Bone marrow (tissue), 2 donors: ENCODE measurements around the gene CATSPERB.
"Not testable (repeated sequence)": the region's sequence is repeated elsewhere in the genome, so short reads cannot be mapped to it uniquely, and the experiment has no call there.

Experiments used
- DNase-seq, 2 donors: peaks; one replicate each; lab custom pipeline; 2025; lab: John Stamatoyannopoulos, UW

CATSPERB gene

GRCh38 chr14:91667101-91667500 is 64.8 kb downstream of the CATSPERB start:
- DNase-seq, result not testable (repeated sequence)

- DNase-seq, result no peak
Observed at GRCh38 chr14:91660790-91661189, 71.1 kb downstream of the CATSPERB start.

- DNase-seq, result no peak
Observed at GRCh38 chr14:91654836-91655235, 77.0 kb downstream of the CATSPERB start.

- no peak for DNase-seq
Observed at GRCh38 chr14:91653451-91653850, 78.4 kb downstream of the CATSPERB start.

- DNase-seq, result no peak
Observed at GRCh38 chr14:91649930-91650329, 82.0 kb downstream of the CATSPERB start.

- DNase-seq, result no peak
Observed at GRCh38 chr14:91647856-91648255, 84.0 kb downstream of the CATSPERB start.

GRCh38 chr14:91636604-91637003 is 95.3 kb downstream of the CATSPERB start:
- DNase-seq, result no peak

- DNase-seq, result no peak
Observed at GRCh38 chr14:91624757-91625156, 107.1 kb downstream of the CATSPERB start.

GRCh38 chr14:91614187-91614586 is 117.7 kb downstream of the CATSPERB start:
- no peak for DNase-seq

GRCh38 chr14:91613459-91614112 is 118.3 kb downstream of the CATSPERB start:
- DNase-seq, result no peak

- no peak for DNase-seq
Observed at GRCh38 chr14:91611528-91611927, 120.4 kb downstream of the CATSPERB start.

GRCh38 chr14:91609161-91609560 is 122.7 kb downstream of the CATSPERB start:
- no peak for DNase-seq

- DNase-seq, result no peak
Observed at GRCh38 chr14:91607322-91608047, 124.4 kb downstream of the CATSPERB start.

- no peak for DNase-seq
Observed at GRCh38 chr14:91606851-91607250, 125.0 kb downstream of the CATSPERB start.

GRCh38 chr14:91604611-91605010 is 127.3 kb downstream of the CATSPERB start:
- DNase-seq, result not testable (repeated sequence)

- no peak for DNase-seq
Observed at GRCh38 chr14:91599994-91600393, 131.9 kb downstream of the CATSPERB start.

GRCh38 chr14:91595736-91596135 is 136.2 kb downstream of the CATSPERB start:
- no peak for DNase-seq

GRCh38 chr14:91593957-91594356 is 137.9 kb downstream of the CATSPERB start:
- not testable (repeated sequence) for DNase-seq

- DNase-seq, result no peak
Observed at GRCh38 chr14:91586410-91586809, 145.5 kb downstream of the CATSPERB start.

- no peak for DNase-seq
Observed at GRCh38 chr14:91585856-91586255, 146.0 kb downstream of the CATSPERB start.

- no peak for DNase-seq
Observed at GRCh38 chr14:91582761-91583160, 149.1 kb downstream of the CATSPERB start.

- DNase-seq, result no peak
Observed at GRCh38 chr14:91580876-91581577, 150.9 kb downstream of the CATSPERB start.

GRCh38 chr14:91577632-91578233 is 154.2 kb downstream of the CATSPERB start:
- no peak for DNase-seq
